Muscle of leg (tissue), 11 donors: Measurements from ENCODE around the gene LAMP1. TPM values are rescaled to one million over a fixed set of nuclear protein-coding genes. Genes with fewer than 3 reads are reported as not detected.
"Not testable (repeated sequence)": the region's sequence is repeated elsewhere in the genome, so short reads cannot be mapped to it uniquely, and the experiment has no call there.

ENCODE experiments used
- DNase-seq: peaks from one replicate; pipeline ENCODE4 v3.0.0; 2013
- H3K27ac ChIP-seq: one replicate; pipeline ENCODE4 v1.5.1; 2013; ENCODE audit warnings: mild to moderate bottlenecking, low read length, control low read depth
- H3K27me3 ChIP-seq: one replicate; pipeline ENCODE4 v1.6.1; 2013; ENCODE audit warnings: low read length; ENCODE audit not compliant: control insufficient read depth, insufficient read depth
- H3K36me3 ChIP-seq: one replicate; pipeline ENCODE4 v1.6.1; 2013; ENCODE audit warnings: low read length; ENCODE audit not compliant: control insufficient read depth, insufficient read depth
- H3K4me1 ChIP-seq: one replicate; pipeline ENCODE4 v1.6.1; 2013; ENCODE audit warnings: low read length; ENCODE audit not compliant: control insufficient read depth, insufficient read depth
- H3K4me3 ChIP-seq: one replicate; pipeline ENCODE4 v1.5.1; 2013; ENCODE audit warnings: low read length, control low read depth
- H3K9me3 ChIP-seq: replicated peaks from 2 replicates; pipeline ENCODE4 v1.6.1; 2013; ENCODE audit warnings: low read depth, low read length; ENCODE audit not compliant: control insufficient read depth
- WGBS: methylation state at CpG from one replicate; pipeline ENCODE4 v1.1.5; 2013; ENCODE audit warnings: missing lambda C conversion rate; ENCODE audit not compliant: insufficient coverage; 5-methylcytosine and 5-hydroxymethylcytosine counted together
- polyA plus RNA-seq, 8 donors: library from polyadenylated mRNA; unstranded; fragments of 120-200 nt; gene quantifications; one replicate each; pipeline versions ENCODE4 v1.2.1 to v1.2.3, GENCODE V29; 2013; ENCODE audit warnings: inconsistent platforms in 1 of 8, low replicate concordance in 1 of 8; ENCODE audit not compliant: insufficient read length in 8 of 8, insufficient read depth in 1 of 8
- total RNA-seq: library from RNA; stranded (reverse); fragments of 120-200 nt; gene quantifications from one replicate; pipeline ENCODE4 v1.2.4, GENCODE V29; 2013

Gene LAMP1
- total and polyA plus RNA-seq, 9 donors, result 69.6 to 120 (median 92.9) TPM

GRCh38 chr13:113337556-113337955, 40.5 kb downstream of the LAMP1 start:
- H3K4me3 ChIP-seq, result no peak overlapping the region
- H3K27me3 ChIP-seq, result no peaks in the 10 kb centered on the region
- no peaks in the 10 kb centered on the region for H3K36me3 ChIP-seq
- DNase-seq, result no peak
- H3K27ac ChIP-seq, result no peak overlapping the region
- H3K9me3 ChIP-seq, result no peaks in the 10 kb centered on the region
- H3K4me1 ChIP-seq, result no peaks in the 10 kb centered on the region
- 72% methylated on average over 13 of the region's 17 CpGs for WGBS

DNA sequence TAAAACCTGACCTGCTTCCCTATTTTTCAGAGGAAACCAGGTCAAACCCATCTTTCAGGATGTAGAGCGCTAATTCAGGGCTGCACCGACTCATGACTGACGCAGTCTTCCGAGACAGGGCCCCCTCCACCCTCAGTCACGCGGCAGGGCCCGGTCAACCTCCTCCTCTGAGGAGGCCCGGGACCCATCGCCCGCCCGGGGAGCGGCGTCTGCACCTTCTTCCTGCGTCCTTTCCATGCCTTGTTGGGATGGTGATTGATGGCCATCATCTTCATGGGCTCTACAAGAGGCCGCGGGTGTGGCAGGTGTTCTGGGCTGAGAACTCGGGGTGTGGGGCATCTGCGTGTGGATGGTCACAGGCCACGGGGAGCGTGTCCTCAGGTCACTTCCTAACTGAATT, 40.9 kb downstream of the LAMP1 start:
- WGBS, result 94% methylated on average over 14 of the region's 20 CpGs
- Histone ChIP-seq H3K27me3 (no peaks in the 10 kb centered on the region), H3K4me1 (no peaks in the 10 kb centered on the region), H3K36me3 (no peaks in the 10 kb centered on the region), H3K4me3 (no peak overlapping the region), H3K27ac (no peak overlapping the region), H3K9me3 (no peaks in the 10 kb centered on the region)
- no peak for DNase-seq

GRCh38 chr13:113338451-113338850, 41.4 kb downstream of the LAMP1 start:
- DNase-seq, result no peak
- Histone ChIP-seq H3K4me3 (no peak overlapping the region), H3K9me3 (no peaks in the 10 kb centered on the region), H3K27ac (no peak overlapping the region), H3K36me3 (no peaks in the 10 kb centered on the region), H3K4me1 (no peaks in the 10 kb centered on the region), H3K27me3 (no peaks in the 10 kb centered on the region)
- WGBS, result 88% methylated on average over 14 of the region's 15 CpGs

- H3K9me3 ChIP-seq, result peaks cover 10% of the 10 kb centered on the region
- no peak overlapping the region for H3K27ac ChIP-seq
- no peak for DNase-seq
- 91% methylated on average over 33 of the region's 34 CpGs for WGBS
- H3K4me1 ChIP-seq, result no peaks in the 10 kb centered on the region
- no peaks in the 10 kb centered on the region for H3K27me3 ChIP-seq
- H3K4me3 ChIP-seq, result no peak overlapping the region
- no peaks in the 10 kb centered on the region for H3K36me3 ChIP-seq
These were observed 46.0 kb downstream of the LAMP1 start for GRCh38 chr13:113342820-113343691.

DNA sequence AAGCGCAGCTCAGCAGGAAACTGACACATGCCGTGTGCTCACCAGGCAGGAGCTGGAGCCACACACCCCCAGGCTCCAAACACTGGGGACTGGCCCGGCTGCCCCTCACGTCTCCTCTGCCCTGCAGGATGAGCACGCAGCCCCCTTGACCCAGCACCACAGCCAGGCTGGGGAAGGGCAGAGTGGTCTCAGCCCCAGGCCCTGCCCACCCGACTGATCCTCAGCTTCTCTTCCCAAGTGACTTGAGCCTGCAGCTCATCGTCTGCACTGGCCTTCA, 46.6 kb downstream of the LAMP1 start:
- Histone ChIP-seq H3K4me3 (no peak overlapping the region), H3K4me1 (no peaks in the 10 kb centered on the region), H3K27ac (no peak overlapping the region), H3K36me3 (no peaks in the 10 kb centered on the region), H3K27me3 (no peaks in the 10 kb centered on the region), H3K9me3 (peaks cover 11% of the 10 kb centered on the region)
- WGBS, result 100% methylated on average over 4 of the region's 7 CpGs
- no peak for DNase-seq

DNA sequence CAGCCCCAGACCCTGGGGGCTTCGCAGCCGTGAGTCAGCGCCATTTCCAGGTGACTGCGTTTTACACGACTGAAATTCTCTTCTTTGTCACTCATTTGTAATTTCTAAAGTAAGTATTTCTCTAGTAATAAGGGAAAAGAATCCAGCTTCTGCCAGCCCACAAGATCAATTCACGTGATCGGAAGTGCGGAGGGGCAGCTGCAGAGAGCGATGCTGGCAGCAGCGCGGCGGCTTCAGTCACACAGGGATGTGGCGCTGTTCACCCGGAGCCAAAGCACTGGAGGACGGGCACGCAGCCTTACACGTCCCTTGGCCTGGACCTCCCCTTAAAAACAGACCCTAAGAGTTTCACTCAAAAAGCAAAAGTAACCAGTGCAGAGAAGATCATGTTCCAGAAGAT, 48.4 kb downstream of the LAMP1 start:
- Histone ChIP-seq H3K9me3 (peaks cover 11% of the 10 kb centered on the region), H3K27ac (no peak overlapping the region), H3K36me3 (no peaks in the 10 kb centered on the region), H3K27me3 (peaks cover 2% of the 10 kb centered on the region), H3K4me1 (no peaks in the 10 kb centered on the region), H3K4me3 (no peak overlapping the region)
- 100% methylated on average over 12 of the region's 17 CpGs for WGBS
- no peak for DNase-seq

- not testable (repeated sequence) for H3K4me1 ChIP-seq, H3K36me3 ChIP-seq, H3K4me3 ChIP-seq, H3K27me3 ChIP-seq, H3K27ac ChIP-seq, DNase-seq
- WGBS, result 95% methylated on average over 19 of the region's 19 CpGs
- peaks cover 11% of the 10 kb centered on the region for H3K9me3 ChIP-seq
These were observed 50.7 kb downstream of the LAMP1 start for GRCh38 chr13:113347736-113348225.

DNA sequence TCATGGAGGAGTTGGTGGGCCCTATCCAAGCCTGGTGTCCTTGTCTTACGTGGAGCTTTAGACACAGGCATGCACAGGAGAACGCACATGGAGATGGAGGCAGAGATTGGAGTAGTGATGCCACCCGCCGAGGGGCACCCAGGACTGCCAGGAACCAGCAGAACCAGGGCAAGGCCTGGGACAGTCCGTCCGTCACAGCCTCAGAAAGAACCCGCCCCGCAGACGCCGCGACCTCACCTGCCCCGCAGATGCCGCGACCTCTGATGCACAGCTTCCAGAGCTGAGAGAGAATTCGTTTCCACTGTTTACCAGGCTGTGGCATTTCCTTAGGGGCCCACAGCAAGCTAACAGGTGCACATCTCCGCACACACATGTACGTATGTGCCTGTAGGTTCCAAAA, 51.6 kb downstream of the LAMP1 start:
- H3K27ac ChIP-seq, result no peak overlapping the region
- peaks cover 11% of the 10 kb centered on the region for H3K9me3 ChIP-seq
- H3K27me3 ChIP-seq, result peaks cover 2% of the 10 kb centered on the region
- H3K36me3 ChIP-seq, result no peaks in the 10 kb centered on the region
- no peak for DNase-seq
- WGBS, result 95% methylated on average over 17 of the region's 17 CpGs
- H3K4me1 ChIP-seq, result no peaks in the 10 kb centered on the region
- H3K4me3 ChIP-seq, result no peak overlapping the region

GRCh38 chr13:113349050-113349449, 52.0 kb downstream of the LAMP1 start:
- Histone ChIP-seq H3K4me3 (no peak overlapping the region), H3K27ac (no peak overlapping the region), H3K36me3 (no peaks in the 10 kb centered on the region), H3K9me3 (peaks cover 11% of the 10 kb centered on the region), H3K27me3 (peaks cover 2% of the 10 kb centered on the region), H3K4me1 (no peaks in the 10 kb centered on the region)
- no peak for DNase-seq
- no CpG with 5 or more reads among the region's 6 CpGs for WGBS

GRCh38 chr13:113349491-113349890, 52.5 kb downstream of the LAMP1 start:
- Histone ChIP-seq H3K36me3 (no peaks in the 10 kb centered on the region), H3K4me3 (no peak overlapping the region), H3K4me1 (no peaks in the 10 kb centered on the region), H3K27ac (no peak overlapping the region), H3K9me3 (peaks cover 11% of the 10 kb centered on the region), H3K27me3 (peaks cover 2% of the 10 kb centered on the region)
- WGBS, result 91% methylated on average over 14 of the region's 15 CpGs
- no peak for DNase-seq
